Measurements from ENCODE around the gene NAGLU. TPM values are rescaled to one million over a fixed set of nuclear protein-coding genes. Genes with fewer than 3 reads are reported as not detected.
"Not testable (repeated sequence)": the region's sequence is repeated elsewhere in the genome, so short reads cannot be mapped to it uniquely, and the experiment has no call there.

Gene NAGLU
- total and polyA plus RNA-seq, 2 experiments from 2014 or later: 12.0 to 31.2 TPM

DNA sequence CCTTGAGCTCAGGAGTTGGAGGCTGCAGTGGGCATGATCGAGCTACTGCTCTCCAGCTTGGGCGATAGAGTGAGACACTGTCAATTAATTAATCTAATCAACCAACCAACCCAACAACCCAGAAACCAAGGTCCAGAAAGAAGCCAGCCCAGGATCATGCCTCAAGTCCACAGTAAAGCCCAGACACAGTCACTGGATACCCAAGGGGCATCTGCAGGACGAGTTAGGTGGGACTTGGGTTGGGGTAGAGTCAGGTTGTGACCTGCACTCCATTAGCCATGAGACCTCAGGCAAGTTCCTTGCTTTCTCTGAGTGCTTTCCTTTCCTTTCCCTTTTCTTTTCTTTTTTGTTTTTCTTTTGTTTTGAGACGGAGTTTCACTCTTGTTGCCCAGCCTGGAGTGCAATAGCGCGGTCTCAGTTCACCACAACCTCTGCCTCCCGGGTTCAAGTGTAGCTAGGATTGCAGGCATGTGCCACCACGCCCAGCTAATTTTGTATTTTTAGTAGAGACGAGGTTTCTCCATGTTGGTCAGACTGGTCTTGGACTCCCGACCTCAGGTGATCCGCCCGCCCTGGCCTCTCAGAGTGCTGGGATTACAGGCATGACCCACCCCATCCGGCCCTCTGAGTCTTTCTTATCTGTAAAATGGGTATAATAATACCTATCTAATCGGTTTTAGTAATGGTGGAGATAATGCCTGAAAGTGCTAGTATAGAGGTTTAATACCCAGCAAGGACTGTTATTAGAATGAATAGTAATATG lies 13.1 kb downstream of the NAGLU start:
- H3K9me3 Mint-ChIP-seq: no peaks in the 10 kb centered on the region
- H3K27me3 Mint-ChIP-seq (ENCODE audit: insufficient read depth, low read depth, poor library complexity): peaks cover 8% of the 10 kb centered on the region
- peaks cover 6% of the 10 kb centered on the region; the same call in 1 of the 2 replicates for H4K20me1 ChIP-seq (replicated peaks; ENCODE audit: insufficient read depth)
- H3K4me3 ChIP-seq: peak overlapping the region; percentile 72
- ATAC-seq (no peak), DNase-seq (ENCODE audit: low spot score) (no peak)
- no peak overlapping the region for H3K27ac ChIP-seq (ENCODE audit: low read depth)
- TF ChIP-seq CREB1 (CRISPR knock-in tag; IDR thresholded peaks at IDR 0.05; ENCODE audit: low read depth) (no peak), NANOG (IDR thresholded peaks at IDR 0.05; ENCODE audit: borderline replicate concordance) (no peak), EZH2phosphoT487 (IDR thresholded peaks at IDR 0.05; ENCODE audit: unreplicated experiment) (no peak), EZH2 (IDR thresholded peaks at IDR 0.05; ENCODE audit: low read depth, unreplicated experiment) (no peak), JUNB (IDR thresholded peaks at IDR 0.05; ENCODE audit: unreplicated experiment) (no peak), POLR2AphosphoS5 (IDR thresholded peaks at IDR 0.05; ENCODE audit: low read depth) (no peak), ZNF114 (CRISPR knock-in tag; IDR thresholded peaks at IDR 0.05) (no peak), STAT1 (IDR thresholded peaks at IDR 0.05; ENCODE audit: unreplicated experiment) (no peak), ZNF331 (CRISPR knock-in tag; IDR thresholded peaks at IDR 0.05; ENCODE audit: low read depth) (no peak)
- TF ChIP-seq, protein P1, sequence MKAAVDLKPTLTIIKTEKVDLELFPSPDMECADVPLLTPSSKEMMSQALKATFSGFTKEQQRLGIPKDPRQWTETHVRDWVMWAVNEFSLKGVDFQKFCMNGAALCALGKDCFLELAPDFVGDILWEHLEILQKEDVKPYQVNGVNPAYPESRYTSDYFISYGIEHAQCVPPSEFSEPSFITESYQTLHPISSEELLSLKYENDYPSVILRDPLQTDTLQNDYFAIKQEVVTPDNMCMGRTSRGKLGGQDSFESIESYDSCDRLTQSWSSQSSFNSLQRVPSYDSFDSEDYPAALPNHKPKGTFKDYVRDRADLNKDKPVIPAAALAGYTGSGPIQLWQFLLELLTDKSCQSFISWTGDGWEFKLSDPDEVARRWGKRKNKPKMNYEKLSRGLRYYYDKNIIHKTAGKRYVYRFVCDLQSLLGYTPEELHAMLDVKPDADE (IDR thresholded peaks at IDR 0.05): no peak
- TF ChIP-seq, protein P2, sequence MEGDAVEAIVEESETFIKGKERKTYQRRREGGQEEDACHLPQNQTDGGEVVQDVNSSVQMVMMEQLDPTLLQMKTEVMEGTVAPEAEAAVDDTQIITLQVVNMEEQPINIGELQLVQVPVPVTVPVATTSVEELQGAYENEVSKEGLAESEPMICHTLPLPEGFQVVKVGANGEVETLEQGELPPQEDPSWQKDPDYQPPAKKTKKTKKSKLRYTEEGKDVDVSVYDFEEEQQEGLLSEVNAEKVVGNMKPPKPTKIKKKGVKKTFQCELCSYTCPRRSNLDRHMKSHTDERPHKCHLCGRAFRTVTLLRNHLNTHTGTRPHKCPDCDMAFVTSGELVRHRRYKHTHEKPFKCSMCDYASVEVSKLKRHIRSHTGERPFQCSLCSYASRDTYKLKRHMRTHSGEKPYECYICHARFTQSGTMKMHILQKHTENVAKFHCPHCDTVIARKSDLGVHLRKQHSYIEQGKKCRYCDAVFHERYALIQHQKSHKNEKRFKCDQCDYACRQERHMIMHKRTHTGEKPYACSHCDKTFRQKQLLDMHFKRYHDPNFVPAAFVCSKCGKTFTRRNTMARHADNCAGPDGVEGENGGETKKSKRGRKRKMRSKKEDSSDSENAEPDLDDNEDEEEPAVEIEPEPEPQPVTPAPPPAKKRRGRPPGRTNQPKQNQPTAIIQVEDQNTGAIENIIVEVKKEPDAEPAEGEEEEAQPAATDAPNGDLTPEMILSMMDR (conservative IDR thresholded peaks at IDR 0.05; ENCODE audit: low read depth in 2 of 2): no peak
- TF ChIP-seq, protein P3, sequence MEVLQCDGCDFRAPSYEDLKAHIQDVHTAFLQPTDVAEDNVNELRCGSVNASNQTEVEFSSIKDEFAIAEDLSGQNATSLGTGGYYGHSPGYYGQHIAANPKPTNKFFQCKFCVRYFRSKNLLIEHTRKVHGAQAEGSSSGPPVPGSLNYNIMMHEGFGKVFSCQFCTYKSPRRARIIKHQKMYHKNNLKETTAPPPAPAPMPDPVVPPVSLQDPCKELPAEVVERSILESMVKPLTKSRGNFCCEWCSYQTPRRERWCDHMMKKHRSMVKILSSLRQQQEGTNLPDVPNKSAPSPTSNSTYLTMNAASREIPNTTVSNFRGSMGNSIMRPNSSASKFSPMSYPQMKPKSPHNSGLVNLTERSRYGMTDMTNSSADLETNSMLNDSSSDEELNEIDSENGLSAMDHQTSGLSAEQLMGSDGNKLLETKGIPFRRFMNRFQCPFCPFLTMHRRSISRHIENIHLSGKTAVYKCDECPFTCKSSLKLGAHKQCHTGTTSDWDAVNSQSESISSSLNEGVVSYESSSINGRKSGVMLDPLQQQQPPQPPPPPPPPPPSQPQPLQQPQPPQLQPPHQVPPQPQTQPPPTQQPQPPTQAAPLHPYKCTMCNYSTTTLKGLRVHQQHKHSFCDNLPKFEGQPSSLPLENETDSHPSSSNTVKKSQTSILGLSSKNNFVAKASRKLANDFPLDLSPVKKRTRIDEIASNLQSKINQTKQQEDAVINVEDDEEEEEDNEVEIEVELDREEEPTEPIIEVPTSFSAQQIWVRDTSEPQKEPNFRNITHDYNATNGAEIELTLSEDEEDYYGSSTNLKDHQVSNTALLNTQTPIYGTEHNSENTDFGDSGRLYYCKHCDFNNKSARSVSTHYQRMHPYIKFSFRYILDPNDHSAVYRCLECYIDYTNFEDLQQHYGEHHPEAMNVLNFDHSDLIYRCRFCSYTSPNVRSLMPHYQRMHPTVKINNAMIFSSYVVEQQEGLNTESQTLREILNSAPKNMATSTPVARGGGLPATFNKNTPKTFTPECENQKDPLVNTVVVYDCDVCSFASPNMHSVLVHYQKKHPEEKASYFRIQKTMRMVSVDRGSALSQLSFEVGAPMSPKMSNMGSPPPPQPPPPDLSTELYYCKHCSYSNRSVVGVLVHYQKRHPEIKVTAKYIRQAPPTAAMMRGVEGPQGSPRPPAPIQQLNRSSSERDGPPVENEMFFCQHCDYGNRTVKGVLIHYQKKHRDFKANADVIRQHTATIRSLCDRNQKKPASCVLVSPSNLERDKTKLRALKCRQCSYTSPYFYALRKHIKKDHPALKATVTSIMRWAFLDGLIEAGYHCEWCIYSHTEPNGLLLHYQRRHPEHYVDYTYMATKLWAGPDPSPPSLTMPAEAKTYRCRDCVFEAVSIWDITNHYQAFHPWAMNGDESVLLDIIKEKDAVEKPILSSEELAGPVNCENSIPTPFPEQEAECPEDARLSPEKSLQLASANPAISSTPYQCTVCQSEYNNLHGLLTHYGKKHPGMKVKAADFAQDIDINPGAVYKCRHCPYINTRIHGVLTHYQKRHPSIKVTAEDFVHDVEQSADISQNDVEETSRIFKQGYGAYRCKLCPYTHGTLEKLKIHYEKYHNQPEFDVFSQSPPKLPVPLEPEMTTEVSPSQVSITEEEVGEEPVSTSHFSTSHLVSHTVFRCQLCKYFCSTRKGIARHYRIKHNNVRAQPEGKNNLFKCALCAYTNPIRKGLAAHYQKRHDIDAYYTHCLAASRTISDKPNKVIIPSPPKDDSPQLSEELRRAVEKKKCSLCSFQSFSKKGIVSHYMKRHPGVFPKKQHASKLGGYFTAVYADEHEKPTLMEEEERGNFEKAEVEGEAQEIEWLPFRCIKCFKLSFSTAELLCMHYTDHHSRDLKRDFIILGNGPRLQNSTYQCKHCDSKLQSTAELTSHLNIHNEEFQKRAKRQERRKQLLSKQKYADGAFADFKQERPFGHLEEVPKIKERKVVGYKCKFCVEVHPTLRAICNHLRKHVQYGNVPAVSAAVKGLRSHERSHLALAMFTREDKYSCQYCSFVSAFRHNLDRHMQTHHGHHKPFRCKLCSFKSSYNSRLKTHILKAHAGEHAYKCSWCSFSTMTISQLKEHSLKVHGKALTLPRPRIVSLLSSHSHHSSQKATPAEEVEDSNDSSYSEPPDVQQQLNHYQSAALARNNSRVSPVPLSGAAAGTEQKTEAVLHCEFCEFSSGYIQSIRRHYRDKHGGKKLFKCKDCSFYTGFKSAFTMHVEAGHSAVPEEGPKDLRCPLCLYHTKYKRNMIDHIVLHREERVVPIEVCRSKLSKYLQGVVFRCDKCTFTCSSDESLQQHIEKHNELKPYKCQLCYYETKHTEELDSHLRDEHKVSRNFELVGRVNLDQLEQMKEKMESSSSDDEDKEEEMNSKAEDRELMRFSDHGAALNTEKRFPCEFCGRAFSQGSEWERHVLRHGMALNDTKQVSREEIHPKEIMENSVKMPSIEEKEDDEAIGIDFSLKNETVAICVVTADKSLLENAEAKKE (CRISPR knock-in tag; IDR thresholded peaks at IDR 0.05): no peak
- H2AFZ ChIP-seq: no peak overlapping the region
- 0 out of 2 replicates have a peak, but pooled peaks cover 7% of the 10 kb centered on the region for H3K27me3 ChIP-seq (ENCODE audit: insufficient read depth)
- H3K36me3 Mint-ChIP-seq (ENCODE audit: low read depth): 0 out of 3 replicates have a peak, but pooled peaks cover 3% of the 10 kb centered on the region
- peaks cover 10% of the 10 kb centered on the region for H3F3A ChIP-seq (replicated peaks; ENCODE audit: low read depth)
- peak overlapping the region; percentile 66 for H3K4me3 Mint-ChIP-seq
- peak overlapping the region; percentile 84 for H3K4me2 ChIP-seq
- 0 out of 2 replicates have a peak, but pooled peaks cover 2% of the 10 kb centered on the region for H3K79me2 ChIP-seq (replicated peaks; ENCODE audit: insufficient read depth)
- H3K9me2 ChIP-seq (ENCODE audit: insufficient read depth): no peaks in the 10 kb centered on the region
- peaks cover 4% of the 10 kb centered on the region; the same call in 1 of the 2 replicates for H3K4me1 ChIP-seq (ENCODE audit: insufficient read depth)
- no peaks in the 10 kb centered on the region for H3K36me3 ChIP-seq (ENCODE audit: insufficient read depth)
- peaks cover 10% of the 10 kb centered on the region; the same call in 2 of the 3 replicates for H3K4me1 Mint-ChIP-seq
- no peak overlapping the region for H3K27ac Mint-ChIP-seq

DNA sequence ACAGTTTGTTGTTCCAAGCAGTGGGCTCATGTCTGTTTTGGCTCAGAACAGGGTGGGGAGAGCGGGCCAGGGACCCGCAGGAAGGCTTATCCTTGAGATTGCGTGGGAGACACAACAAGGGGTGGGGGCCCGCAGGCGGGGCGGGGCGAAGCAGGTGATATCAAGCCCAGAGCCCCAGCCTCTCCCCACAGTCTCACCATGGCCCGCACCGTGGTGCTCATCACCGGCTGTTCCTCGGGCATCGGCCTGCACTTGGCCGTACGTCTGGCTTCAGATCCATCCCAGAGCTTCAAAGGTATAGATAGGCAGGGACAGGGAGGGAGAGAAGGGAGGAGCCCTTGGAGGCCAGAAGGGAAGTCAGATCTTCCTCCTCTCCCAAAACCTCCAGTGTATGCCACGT lies 16.7 kb downstream of the NAGLU start, which contains the start of gene HSD17B1:
TSS of gene HSD17B1 (plus strand) at position 188 of the 400 bp plus-strand sequence. CDS start at position 199, 11 bp downstream.
- Mint-ChIP-seq H3K4me3 (peak within 1 kb of the TSS; percentile 87), H3K4me1 (peaks cover 21% of the 10 kb centered on the region), H3K27me3 (ENCODE audit: insufficient read depth, low read depth, poor library complexity) (peaks cover 20% of the 10 kb centered on the region)
- H3K4me2 ChIP-seq: peak within 1 kb of the TSS; percentile 92
- not testable (repeated sequence) for H3K27ac Mint-ChIP-seq; H3K36me3 ChIP-seq (ENCODE audit: insufficient read depth); H3F3A ChIP-seq (replicated peaks; ENCODE audit: low read depth); H3K27ac ChIP-seq (ENCODE audit: low read depth); H3K9me2 ChIP-seq (ENCODE audit: insufficient read depth); H3K79me2 ChIP-seq (replicated peaks; ENCODE audit: insufficient read depth); DNase-seq (ENCODE audit: low spot score); ATAC-seq; H2AFZ ChIP-seq; H3K9me3 Mint-ChIP-seq; H3K27me3 ChIP-seq (ENCODE audit: insufficient read depth); H4K20me1 ChIP-seq (replicated peaks; ENCODE audit: insufficient read depth); H3K36me3 Mint-ChIP-seq (ENCODE audit: low read depth)
- H3K4me3 ChIP-seq: peak within 1 kb of the TSS; percentile 93
- H3K4me1 ChIP-seq (ENCODE audit: insufficient read depth): peaks cover 12% of the 10 kb centered on the region
